HCT116 (cell line): ENCODE results near the gene BCHE. TPM values are rescaled to one million over a fixed set of nuclear protein-coding genes. Genes with fewer than 3 reads are reported as not detected.

Experiments used
- ATAC-seq: fragments of 200-7000 bp; cut with Tn5 transposase; 2 replicates; pipeline ENCODE4 v1.9.1; 2020; ENCODE audit warnings: mild to moderate bottlenecking, moderate library complexity
- Bru-seq: library from RNA; stranded (reverse); fragments of 400-500 nt; gene quantifications from one replicate; lab custom pipeline; 2021; lab: Mats Ljungman, UMichigan
- BruChase-seq, 2 experiments: library from RNA; stranded (reverse); fragments of 400-500 nt; gene quantifications; one replicate each; lab custom pipeline; 2021; lab: Mats Ljungman, UMichigan
- BruUV-seq: library from RNA; stranded (reverse); fragments of 400-500 nt; replicated peaks from 2 replicates; lab custom pipeline; 2021; lab: Mats Ljungman, UMichigan
- CTCF ChIA-PET: fragments of 300-600 bp; sonication (Branson Sonifier 250); formaldehyde crosslinking; loops from one replicate; lab custom pipeline; 2021; ENCODE audit warnings: antibody characterized with exemption; lab: Charles Lee
- POLR2A ChIA-PET: fragments of 300-600, 350-600 bp; sonication (Branson Sonifier 250); formaldehyde crosslinking; loops from one replicate; lab custom pipeline; 2021; ENCODE audit warnings: antibody characterized with exemption; lab: Charles Lee
- RAD21 ChIA-PET, 2 experiments: fragments of 300-600 bp; sonication (Branson Sonifier 250); formaldehyde crosslinking; loops; one replicate each; lab custom pipeline; 2023; ENCODE audit warnings: low total read pairs in 2 of 2; ENCODE audit not compliant: uncharacterized antibody in 2 of 2, unreplicated experiment in 2 of 2, low non-redundant PET in 1 of 2; lab: Charles Lee
- DNase-seq: peaks from one replicate; pipeline ENCODE4 v3.0.0-alpha.2; 2010; ENCODE audit warnings: low read depth, low spot score
- H2AFZ ChIP-seq: fragments of 200-600 bp; shearing (Covaris generic), sonication (generic); 2 replicates; pipeline ENCODE4 v1.6.1; 2017; ENCODE audit warnings: low read depth, mixed run types, mixed read lengths, antibody characterized with exemption, low read length; ENCODE audit not compliant: poor library complexity, severe bottlenecking
- H3K27ac ChIP-seq: 2 replicates; pipeline ENCODE4 v1.5.1; 2012; ENCODE audit warnings: low read depth, low read length
- H3K27me3 ChIP-seq: fragments of 200-600 bp; sonication (generic); 2 replicates; pipeline ENCODE4 v1.6.1; 2016; ENCODE audit warnings: mixed run types, low read length, mixed read lengths; ENCODE audit not compliant: insufficient read depth
- H3K36me3 ChIP-seq, 2 experiments: fragments of 200-500 bp in 1 of 2; fragments of 200-600 bp in 1 of 2; sonication (Bioruptor generic) in 1 of 2; sonication (generic) in 1 of 2; 2 replicates each; pipeline versions ENCODE4 v1.5.1 to v1.6.1; 2014 to 2016; ENCODE audit warnings: low read length in 2 of 2, inconsistent platforms in 1 of 2, mixed read lengths in 1 of 2, mixed run types in 1 of 2; ENCODE audit not compliant: insufficient read depth in 2 of 2, control insufficient read depth in 1 of 2
- H3K4me1 ChIP-seq, 2 experiments: fragments of 200-600 bp in 1 of 2; sonication (generic) in 1 of 2; 2 replicates each; pipeline versions ENCODE4 v1.5.1 to v1.6.1; 2012 to 2017; ENCODE audit warnings: low read length in 2 of 2, inconsistent platforms in 1 of 2, mild to moderate bottlenecking in 1 of 2, mixed read lengths in 1 of 2, mixed run types in 1 of 2, moderate library complexity in 1 of 2; ENCODE audit not compliant: insufficient read depth in 2 of 2, control insufficient read depth in 1 of 2
- H3K4me2 ChIP-seq: fragments of 200-600 bp; sonication (generic); 2 replicates; pipeline ENCODE4 v1.6.1; 2017; ENCODE audit warnings: mixed run types, low read length, mixed read lengths
- H3K4me3 ChIP-seq, 2 experiments: fragments of 200-600 bp in 1 of 2; sonication (generic) in 1 of 2; replicated peaks in 1 of 2; 2 replicates each; pipeline ENCODE4 v1.5.1; 2011 to 2016; ENCODE audit warnings: low read length in 2 of 2, control low read depth in 1 of 2, low read depth in 1 of 2, mild to moderate bottlenecking in 1 of 2, mixed read lengths in 1 of 2, mixed run types in 1 of 2
- H3K79me2 ChIP-seq: fragments of 200-600 bp; sonication (generic); 2 replicates; pipeline ENCODE4 v1.6.1; 2017; ENCODE audit warnings: mild to moderate bottlenecking, mixed run types, low read length, moderate library complexity, mixed read lengths; ENCODE audit not compliant: insufficient read depth
- H3K9ac ChIP-seq: fragments of 200-600 bp; sonication (generic); 2 replicates; pipeline ENCODE4 v1.6.1; 2016; ENCODE audit warnings: low read length, mixed read lengths
- H3K9me2 ChIP-seq: fragments of 200-600 bp; sonication (generic), shearing (Covaris generic); 2 replicates; pipeline ENCODE4 v1.6.1; 2017; ENCODE audit warnings: mixed run types, mild to moderate bottlenecking, moderate library complexity; ENCODE audit not compliant: insufficient read depth
- H3K9me3 ChIP-seq, 2 experiments: fragments of 200-500 bp in 1 of 2; fragments of 200-600 bp in 1 of 2; sonication (Bioruptor generic) in 1 of 2; sonication (generic) in 1 of 2; 2 replicates each; pipeline ENCODE4 v1.6.1; 2014 to 2017; ENCODE audit warnings: low read length in 2 of 2, mixed read lengths in 2 of 2, inconsistent platforms in 1 of 2, low read depth in 1 of 2, mild to moderate bottlenecking in 1 of 2, mixed run types in 1 of 2, moderate library complexity in 1 of 2; ENCODE audit not compliant: control insufficient read depth in 1 of 2, insufficient read depth in 1 of 2
- H4K20me1 ChIP-seq: fragments of 200-600 bp; sonication (generic), shearing (Covaris generic); 2 replicates; pipeline ENCODE4 v1.6.1; 2017; ENCODE audit warnings: mixed run types, mild to moderate bottlenecking, moderate library complexity; ENCODE audit not compliant: insufficient read depth
- CEBPB ChIP-seq: IDR thresholded peaks from 2 replicates; pipeline ENCODE4 v1.6.1; 2012; ENCODE audit warnings: low read depth
- ELF1 ChIP-seq: IDR thresholded peaks from 2 replicates; pipeline ENCODE4 v1.6.1; 2012; ENCODE audit warnings: low read depth, borderline replicate concordance
- JUND ChIP-seq: IDR thresholded peaks from 2 replicates; pipeline ENCODE4 v1.6.1; 2012
- POLR2AphosphoS5 ChIP-seq: IDR thresholded peaks from 2 replicates; pipeline ENCODE4 v1.6.1; 2011; ENCODE audit warnings: mild to moderate bottlenecking, low read depth, low read length, moderate library complexity
- SIN3A ChIP-seq: IDR thresholded peaks from 2 replicates; pipeline ENCODE4 v1.6.1; 2012; ENCODE audit warnings: low read depth
- SP1 ChIP-seq: IDR thresholded peaks from 2 replicates; pipeline ENCODE4 v1.6.1; 2012; ENCODE audit warnings: low read depth
- ZFX ChIP-seq: fragments of 450-650 bp; IDR thresholded peaks from 2 replicates; pipeline ENCODE4 v1.6.1; 2017
- ZNF274 ChIP-seq: fragments of 200-500 bp; sonication (Bioruptor generic); IDR thresholded peaks from 2 replicates; pipeline ENCODE4 v1.6.1; 2014; ENCODE audit warnings: mild to moderate bottlenecking, low read depth, low read length, inconsistent platforms
- intact Hi-C: fragments of 100-400 bp; cut with micrococcal nuclease; formaldehyde crosslinking; loops from 2 replicates; pipeline ENCODE4 v1.10.0; 2022
- long read RNA-seq: library from polyadenylated mRNA; unstranded; transcript quantifications from one replicate; pipeline ENCODE4 v2.0.0, GENCODE V29; 2021; ENCODE audit not compliant: unreplicated experiment
- polyA plus RNA-seq: library from polyadenylated mRNA; unstranded; fragments of >200 nt; gene quantifications from 2 replicates; pipeline ENCODE4 v1.2.1, GENCODE V29; 2012; ENCODE audit warnings: missing spikeins
- total RNA-seq: library from RNA; stranded (reverse); gene quantifications from one replicate; pipeline ENCODE4 v1.2.1, GENCODE V29; 2021; ENCODE audit not compliant: unreplicated experiment
- TF ChIP-seq, protein P1 (sequence below): IDR thresholded peaks from 2 replicates; pipeline ENCODE4 v1.6.1; 2012
- TF ChIP-seq, protein P2 (sequence below), 3 experiments: fragments of 200-600 bp in 1 of 3; sonication (generic) in 1 of 3; IDR thresholded peaks in 2 of 3; conservative IDR thresholded peaks in 1 of 3; 2 replicates each; pipeline ENCODE4 v1.5.1; 2012 to 2017; ENCODE audit warnings: low read depth in 2 of 3, low read length in 2 of 3, antibody characterized with exemption in 1 of 3, borderline replicate concordance in 1 of 3, control low read depth in 1 of 3, mild to moderate bottlenecking in 1 of 3, mixed read lengths in 1 of 3, mixed run types in 1 of 3, moderate library complexity in 1 of 3; ENCODE audit not compliant: insufficient read depth in 1 of 3
- TF ChIP-seq, protein P3 (sequence below): IDR thresholded peaks from 2 replicates; pipeline ENCODE4 v1.6.1; 2012; ENCODE audit warnings: low read depth
- TF ChIP-seq, protein P4 (sequence below): IDR thresholded peaks from 2 replicates; pipeline ENCODE4 v1.6.1; 2012

Gene BCHE
- total RNA-seq (not detected), Bru-seq, nascent RNA (percentile 5 among the genes with signal in this experiment), BruChase-seq, experiment 1, labeled RNA remaining after a 6-hour chase (percentile 7 among the genes with signal in this experiment), BruChase-seq, experiment 2, labeled RNA remaining after a 2-hour chase (percentile 6 among the genes with signal in this experiment)
- not detected in 2 replicates for polyA plus RNA-seq
- long read RNA-seq, result 0 reads

DNA sequence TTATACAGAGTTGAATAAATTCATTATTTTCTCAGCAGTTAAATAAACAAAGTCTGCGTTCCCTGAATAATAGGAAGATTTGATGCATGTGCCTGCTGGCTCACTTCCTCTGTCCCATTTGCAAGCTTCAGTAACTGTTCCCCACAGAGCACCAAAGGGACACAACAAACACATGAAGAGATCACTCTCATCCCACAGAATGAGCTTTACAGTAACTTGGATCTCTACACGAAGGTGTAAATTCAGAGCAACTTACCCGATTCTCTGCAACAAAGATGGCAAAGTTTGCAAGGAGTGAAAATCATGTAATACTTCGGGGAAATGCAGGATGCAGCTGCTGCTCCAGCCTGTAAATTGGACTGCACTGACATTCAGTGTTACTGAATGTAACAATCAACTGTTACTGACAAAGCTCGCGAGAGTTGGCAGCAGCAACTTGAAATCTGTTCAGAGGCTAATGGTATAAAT, at the start of gene BCHE:
Gene BCHE (minus strand): TSS at position 366 of the 468 bp plus-strand sequence. CDS start 6,390 bp downstream, outside the sequence.
- H3K9me2 ChIP-seq, result no peaks in the 10 kb centered on the region
- BruUV-seq, result no TSS peak
- no peak within 1 kb of the TSS for H3K9ac ChIP-seq
- H3K27ac ChIP-seq, result no peak within 1 kb of the TSS
- no peak within 1 kb of the TSS for H2AFZ ChIP-seq
- H3K36me3 ChIP-seq, result no peaks in the 10 kb centered on the region
- no peaks in the 10 kb centered on the region for H3K9me3 ChIP-seq
- DNase-seq (no peak), ATAC-seq (no peak)
- no peak within 1 kb of the TSS for H3K4me3 ChIP-seq
- POLR2A ChIA-PET, result no interaction called here
- intact Hi-C loops, result no loop called here
- no peaks in the 10 kb centered on the region for H3K4me1 ChIP-seq
- no peak for TF ChIP-seq SIN3A
- TF ChIP-seq POLR2AphosphoS5, result no peak
- TF ChIP-seq SP1, result no peak
- no peaks in the 10 kb centered on the region for H4K20me1 ChIP-seq
- RAD21 ChIA-PET, result no interaction called here
- no peaks in the 10 kb centered on the region for H3K79me2 ChIP-seq
- H3K4me2 ChIP-seq, result no peak within 1 kb of the TSS
- CTCF ChIA-PET, result no interaction called here
- no peaks in the 10 kb centered on the region for H3K27me3 ChIP-seq

DNA sequence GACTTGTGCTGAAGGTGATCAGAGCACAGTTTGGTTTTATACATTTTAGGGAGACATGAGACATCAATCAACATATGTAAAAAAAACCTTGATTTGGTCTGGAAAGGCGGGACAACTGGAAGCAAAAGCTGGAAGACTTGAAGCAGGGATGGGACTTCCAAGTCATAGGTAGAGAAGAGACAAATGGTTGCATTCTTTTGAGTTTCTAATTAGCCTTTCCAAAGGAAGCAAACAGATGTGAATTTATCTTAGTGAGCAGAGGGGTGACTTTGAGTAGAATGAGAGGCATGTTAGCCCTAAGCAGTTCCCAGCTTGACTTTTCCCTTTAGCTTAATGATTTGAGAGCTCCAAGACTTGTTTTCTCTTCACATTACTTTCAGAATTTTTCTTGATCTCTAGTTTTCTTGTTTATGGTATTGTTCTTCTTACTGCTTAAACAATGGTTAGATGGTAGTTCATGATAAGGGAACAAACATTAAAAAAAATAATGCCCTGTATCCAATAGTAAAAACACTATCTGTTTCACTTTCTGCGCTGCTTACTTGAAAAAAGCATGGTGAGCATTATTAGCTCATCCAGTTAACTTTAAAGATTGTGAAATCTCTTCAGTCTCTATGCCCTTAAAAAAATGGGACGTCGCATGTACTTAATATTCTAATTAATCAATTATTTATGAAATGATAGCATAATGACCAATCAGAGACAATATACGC, 48.5 kb upstream of the BCHE start:
- Histone ChIP-seq H3K4me2 (no peak overlapping the region), H2AFZ (no peak overlapping the region), H3K4me1 (peaks cover 0 to 4% of the 10 kb centered on the region in 2 experiments; a peak in 1 of 4 replicates), H3K36me3 (no peaks in the 10 kb centered on the region), H3K4me3 (no peak overlapping the region), H3K9me2 (no peaks in the 10 kb centered on the region), H3K79me2 (no peaks in the 10 kb centered on the region; the same call in 1 of the 2 replicates), H3K9me3 (no peaks in the 10 kb centered on the region), H3K27me3 (no peaks in the 10 kb centered on the region), H3K27ac (no peak overlapping the region), H3K9ac (no peak overlapping the region), H4K20me1 (no peaks in the 10 kb centered on the region)
- ATAC-seq, result no peak
- no TSS peak for BruUV-seq
- POLR2A ChIA-PET, result no interaction called here
- no peak for DNase-seq
- RAD21 ChIA-PET, result no interaction called here
- intact Hi-C loops, result no loop called here
- CTCF ChIA-PET, result interaction anchor here (1.2 kb wide), 1 partner anchor 11 kb away, joined by 4 read pairs; no protein-coding TSS in a partner anchor
- no peak for TF ChIP-seq ZFX
- TF ChIP-seq, protein P1, sequence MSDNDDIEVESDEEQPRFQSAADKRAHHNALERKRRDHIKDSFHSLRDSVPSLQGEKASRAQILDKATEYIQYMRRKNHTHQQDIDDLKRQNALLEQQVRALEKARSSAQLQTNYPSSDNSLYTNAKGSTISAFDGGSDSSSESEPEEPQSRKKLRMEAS, result no peak
- no peak for TF ChIP-seq ZNF274
- TF ChIP-seq SP1, result no peak
- TF ChIP-seq JUND, result no peak
- TF ChIP-seq CEBPB, result no peak
- TF ChIP-seq, protein P2, sequence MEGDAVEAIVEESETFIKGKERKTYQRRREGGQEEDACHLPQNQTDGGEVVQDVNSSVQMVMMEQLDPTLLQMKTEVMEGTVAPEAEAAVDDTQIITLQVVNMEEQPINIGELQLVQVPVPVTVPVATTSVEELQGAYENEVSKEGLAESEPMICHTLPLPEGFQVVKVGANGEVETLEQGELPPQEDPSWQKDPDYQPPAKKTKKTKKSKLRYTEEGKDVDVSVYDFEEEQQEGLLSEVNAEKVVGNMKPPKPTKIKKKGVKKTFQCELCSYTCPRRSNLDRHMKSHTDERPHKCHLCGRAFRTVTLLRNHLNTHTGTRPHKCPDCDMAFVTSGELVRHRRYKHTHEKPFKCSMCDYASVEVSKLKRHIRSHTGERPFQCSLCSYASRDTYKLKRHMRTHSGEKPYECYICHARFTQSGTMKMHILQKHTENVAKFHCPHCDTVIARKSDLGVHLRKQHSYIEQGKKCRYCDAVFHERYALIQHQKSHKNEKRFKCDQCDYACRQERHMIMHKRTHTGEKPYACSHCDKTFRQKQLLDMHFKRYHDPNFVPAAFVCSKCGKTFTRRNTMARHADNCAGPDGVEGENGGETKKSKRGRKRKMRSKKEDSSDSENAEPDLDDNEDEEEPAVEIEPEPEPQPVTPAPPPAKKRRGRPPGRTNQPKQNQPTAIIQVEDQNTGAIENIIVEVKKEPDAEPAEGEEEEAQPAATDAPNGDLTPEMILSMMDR (IDR thresholded peaks at IDR 0.05 in 2 of 3, conservative IDR thresholded peaks at IDR 0.05 in 1 of 3; ENCODE audit: borderline replicate concordance in 1 of 3, insufficient read depth in 1 of 3, low read depth in 2 of 3, low read length in 2 of 3), result no peak
- TF ChIP-seq, protein P3, sequence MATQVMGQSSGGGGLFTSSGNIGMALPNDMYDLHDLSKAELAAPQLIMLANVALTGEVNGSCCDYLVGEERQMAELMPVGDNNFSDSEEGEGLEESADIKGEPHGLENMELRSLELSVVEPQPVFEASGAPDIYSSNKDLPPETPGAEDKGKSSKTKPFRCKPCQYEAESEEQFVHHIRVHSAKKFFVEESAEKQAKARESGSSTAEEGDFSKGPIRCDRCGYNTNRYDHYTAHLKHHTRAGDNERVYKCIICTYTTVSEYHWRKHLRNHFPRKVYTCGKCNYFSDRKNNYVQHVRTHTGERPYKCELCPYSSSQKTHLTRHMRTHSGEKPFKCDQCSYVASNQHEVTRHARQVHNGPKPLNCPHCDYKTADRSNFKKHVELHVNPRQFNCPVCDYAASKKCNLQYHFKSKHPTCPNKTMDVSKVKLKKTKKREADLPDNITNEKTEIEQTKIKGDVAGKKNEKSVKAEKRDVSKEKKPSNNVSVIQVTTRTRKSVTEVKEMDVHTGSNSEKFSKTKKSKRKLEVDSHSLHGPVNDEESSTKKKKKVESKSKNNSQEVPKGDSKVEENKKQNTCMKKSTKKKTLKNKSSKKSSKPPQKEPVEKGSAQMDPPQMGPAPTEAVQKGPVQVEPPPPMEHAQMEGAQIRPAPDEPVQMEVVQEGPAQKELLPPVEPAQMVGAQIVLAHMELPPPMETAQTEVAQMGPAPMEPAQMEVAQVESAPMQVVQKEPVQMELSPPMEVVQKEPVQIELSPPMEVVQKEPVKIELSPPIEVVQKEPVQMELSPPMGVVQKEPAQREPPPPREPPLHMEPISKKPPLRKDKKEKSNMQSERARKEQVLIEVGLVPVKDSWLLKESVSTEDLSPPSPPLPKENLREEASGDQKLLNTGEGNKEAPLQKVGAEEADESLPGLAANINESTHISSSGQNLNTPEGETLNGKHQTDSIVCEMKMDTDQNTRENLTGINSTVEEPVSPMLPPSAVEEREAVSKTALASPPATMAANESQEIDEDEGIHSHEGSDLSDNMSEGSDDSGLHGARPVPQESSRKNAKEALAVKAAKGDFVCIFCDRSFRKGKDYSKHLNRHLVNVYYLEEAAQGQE, result no peak
- TF ChIP-seq, protein P4, sequence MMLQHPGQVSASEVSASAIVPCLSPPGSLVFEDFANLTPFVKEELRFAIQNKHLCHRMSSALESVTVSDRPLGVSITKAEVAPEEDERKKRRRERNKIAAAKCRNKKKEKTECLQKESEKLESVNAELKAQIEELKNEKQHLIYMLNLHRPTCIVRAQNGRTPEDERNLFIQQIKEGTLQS, result no peak
- TF ChIP-seq ELF1, result no peak
- TF ChIP-seq SIN3A, result no peak
